ENCODE measurements around the gene BEST1.

- TF ChIP-seq CTCF (IDR thresholded peaks at IDR 0.05) = no peak
- TF ChIP-seq POLR2AphosphoS5 (IDR thresholded peaks at IDR 0.05; ENCODE audit: low read depth, low read length) = no peak
Observed at GRCh38 chr11:61927501-61927900, 22.6 kb upstream of the BEST1 start.
